Progenitor cell of endocrine pancreas (in vitro differentiated cells): ENCODE data around the gene AK9. TPM values are rescaled to one million over a fixed set of nuclear protein-coding genes. Genes with fewer than 3 reads are reported as not detected.
"Not testable (repeated sequence)": the region's sequence is repeated elsewhere in the genome, so short reads cannot be mapped to it uniquely, and the experiment has no call there.

Experiments used
- DNase-seq: peaks from one replicate; pipeline ENCODE4 v3.0.0; 2021; ENCODE audit warnings: low spot score; ENCODE audit not compliant: unreplicated experiment
- H3K27ac Mint-ChIP-seq: 2 replicates; pipeline ENCODE4 v1.8.0; 2021; ENCODE audit warnings: mild to moderate bottlenecking, moderate library complexity, mixed read lengths
- H3K27me3 Mint-ChIP-seq: 2 replicates; pipeline ENCODE4 v1.8.0; 2021; ENCODE audit warnings: mixed read lengths
- H3K36me3 Mint-ChIP-seq: 2 replicates; pipeline ENCODE4 v1.8.0; 2022; ENCODE audit warnings: mixed read lengths; ENCODE audit not compliant: insufficient read depth
- H3K4me1 Mint-ChIP-seq: 2 replicates; pipeline ENCODE4 v1.8.0; 2021; ENCODE audit warnings: low read depth, mixed read lengths
- H3K4me3 Mint-ChIP-seq: 2 replicates; pipeline ENCODE4 v1.8.0; 2021; ENCODE audit warnings: low read depth, mild to moderate bottlenecking, moderate library complexity, mixed read lengths
- H3K9me3 Mint-ChIP-seq: 2 replicates; pipeline ENCODE4 v1.8.0; 2021; ENCODE audit warnings: low read depth, mixed read lengths
- CTCF ChIP-seq: fragments of 200-600 bp; sonication (generic); IDR thresholded peaks from one replicate; pipeline ENCODE4 v1.5.0; 2021; ENCODE audit warnings: antibody characterized with exemption, mild to moderate bottlenecking; ENCODE audit not compliant: unreplicated experiment
- total RNA-seq: library from RNA; stranded (reverse); gene quantifications from 2 replicates; pipeline ENCODE4 v1.2.1, GENCODE V29; 2021

AK9 gene
- total RNA-seq, 1 donor from 2014 or later: 12.8 TPM

- peaks cover 4% of the 10 kb centered on the region for H3K4me1 Mint-ChIP-seq
- H3K27ac Mint-ChIP-seq: no peak overlapping the region
- no peak overlapping the region for H3K4me3 Mint-ChIP-seq
- TF ChIP-seq CTCF: no peak
- no peaks in the 10 kb centered on the region for H3K27me3 Mint-ChIP-seq
- DNase-seq: no peak
- no peaks in the 10 kb centered on the region for H3K9me3 Mint-ChIP-seq
- peaks cover 34% of the 10 kb centered on the region for H3K36me3 Mint-ChIP-seq
Observed at GRCh38 chr6:109467696-109468095, 223.3 kb downstream of the AK9 start.

- Mint-ChIP-seq H3K27ac (no peak overlapping the region), H3K36me3 (peaks cover 40% of the 10 kb centered on the region)
- TF ChIP-seq CTCF: no peak
Observed at GRCh38 chr6:109466212-109466923, 224.6 kb downstream of the AK9 start.

GRCh38 chr6:109465772-109466171 lies 225.2 kb downstream of the AK9 start:
- no peak for TF ChIP-seq CTCF
- Mint-ChIP-seq H3K27ac (no peak overlapping the region), H3K36me3 (peaks cover 38% of the 10 kb centered on the region), H3K9me3 (no peaks in the 10 kb centered on the region), H3K4me1 (peaks cover 5% of the 10 kb centered on the region), H3K4me3 (no peak overlapping the region), H3K27me3 (no peaks in the 10 kb centered on the region)
- no peak for DNase-seq

More at GRCh38 chr6:109466212-109466923, 224.6 kb downstream of the AK9 start:
- H3K27me3 Mint-ChIP-seq: no peaks in the 10 kb centered on the region
- H3K9me3 Mint-ChIP-seq: no peaks in the 10 kb centered on the region
- peaks cover 4% of the 10 kb centered on the region for H3K4me1 Mint-ChIP-seq
- DNase-seq: no peak
- H3K4me3 Mint-ChIP-seq: no peak overlapping the region

- Mint-ChIP-seq H3K27me3 (peaks cover 5% of the 10 kb centered on the region), H3K27ac (peak overlapping the region; percentile 29), H3K4me1 (peaks cover 18% of the 10 kb centered on the region), H3K4me3 (no peak overlapping the region), H3K9me3 (no peaks in the 10 kb centered on the region), H3K36me3 (peaks cover 20% of the 10 kb centered on the region)
- TF ChIP-seq CTCF: no peak
- no peak for DNase-seq
Observed at GRCh38 chr6:109461733-109462526, 229.1 kb downstream of the AK9 start.

- not testable (repeated sequence) for H3K4me3 Mint-ChIP-seq, H3K9me3 Mint-ChIP-seq, DNase-seq, H3K27me3 Mint-ChIP-seq
- peaks cover 17% of the 10 kb centered on the region for H3K36me3 Mint-ChIP-seq
- peak overlapping the region; percentile 89 for H3K27ac Mint-ChIP-seq
- peaks cover 23% of the 10 kb centered on the region for H3K4me1 Mint-ChIP-seq
Observed at GRCh38 chr6:109461205-109461604, 229.8 kb downstream of the AK9 start.
